GM21825 (cell line): Measurements from ENCODE around the gene PTCD2.

Experiments used
- ATAC-seq: cut with Tn5 transposase; IDR thresholded peaks from one replicate; pipeline ENCODE4 v1.9.1; 2021; ENCODE audit warnings: mild to moderate bottlenecking, moderate library complexity; ENCODE audit not compliant: unreplicated experiment

The PTCD2 gene

GRCh38 chr5:72319976-72320752 is at the start of gene PTCD2, which contains the start of gene MRPS27:
PTCD2 (plus strand) TSS chr5:72320373; CDS start chr5:72320383, 10 bp downstream.
MRPS27 (minus strand) TSS chr5:72320240; CDS start chr5:72320221, 19 bp downstream.
- ATAC-seq: peak; percentile 99

- no peak for ATAC-seq
These were observed 48.5 kb upstream of the PTCD2 start for GRCh38 chr5:72271702-72272101.

- ATAC-seq: no peak
These were observed 47.8 kb upstream of the PTCD2 start for GRCh38 chr5:72272398-72272797.

GRCh38 chr5:72273547-72273946 is 46.6 kb upstream of the PTCD2 start:
- ATAC-seq: no peak

GRCh38 chr5:72276219-72276752 is 43.9 kb upstream of the PTCD2 start:
- ATAC-seq: no peak

- no peak for ATAC-seq
These were observed 39.5 kb upstream of the PTCD2 start for GRCh38 chr5:72280581-72281069.

- no peak for ATAC-seq
These were observed 38.8 kb upstream of the PTCD2 start for GRCh38 chr5:72281430-72281763.

- ATAC-seq: no peak
These were observed 38.2 kb upstream of the PTCD2 start for GRCh38 chr5:72281764-72282499.

GRCh38 chr5:72282878-72283277 is 37.3 kb upstream of the PTCD2 start:
- ATAC-seq: no peak

- no peak for ATAC-seq
These were observed 36.8 kb upstream of the PTCD2 start for GRCh38 chr5:72283358-72283757.

- no peak for ATAC-seq
These were observed 35.4 kb upstream of the PTCD2 start for GRCh38 chr5:72284559-72285423.

GRCh38 chr5:72285424-72285821 is 34.8 kb upstream of the PTCD2 start:
- ATAC-seq: no peak

- no peak for ATAC-seq
These were observed 33.4 kb upstream of the PTCD2 start for GRCh38 chr5:72286798-72287197.

GRCh38 chr5:72288924-72289323 is 31.2 kb upstream of the PTCD2 start:
- ATAC-seq: no peak

GRCh38 chr5:72290356-72291133 is 29.6 kb upstream of the PTCD2 start:
- ATAC-seq: no peak

- ATAC-seq: no peak
These were observed 28.6 kb upstream of the PTCD2 start for GRCh38 chr5:72291601-72292000.

GRCh38 chr5:72292411-72292810 is 27.8 kb upstream of the PTCD2 start:
- no peak for ATAC-seq

- no peak for ATAC-seq
These were observed 26.6 kb upstream of the PTCD2 start for GRCh38 chr5:72293495-72294055.

- no peak for ATAC-seq
These were observed 25.7 kb upstream of the PTCD2 start for GRCh38 chr5:72294473-72294872.

GRCh38 chr5:72295539-72295938 is 24.6 kb upstream of the PTCD2 start:
- ATAC-seq: no peak
